Peyer's patch (tissue), 4 donors: ENCODE results near the gene TRIM6. TPM values are rescaled to one million over a fixed set of nuclear protein-coding genes. Genes with fewer than 3 reads are reported as not detected.

ENCODE experiments used
- DNase-seq, 3 donors: peaks; one replicate each; pipeline ENCODE4 v3.0.0-alpha.2; 2017 to 2019
- H3K27ac ChIP-seq, 4 donors: fragments of 200-600 bp; sonication (generic); one replicate each; pipeline ENCODE4 v1.5.1; 2016 to 2019
- H3K27me3 ChIP-seq, 2 donors: fragments of 200-600 bp; sonication (generic); one replicate each; pipeline ENCODE4 v1.5.1; 2019
- H3K36me3 ChIP-seq, 3 donors: fragments of 200-600 bp; sonication (generic); one replicate each; pipeline ENCODE4 v1.5.1; 2016 to 2019
- H3K4me1 ChIP-seq, 4 donors: fragments of 200-600 bp; sonication (generic); one replicate each; pipeline ENCODE4 v1.5.1; 2016 to 2019
- H3K4me3 ChIP-seq, 4 donors: fragments of 200-600 bp; sonication (generic); 1 replicate in 3 of 4; 2 replicates in 1 of 4; pipeline ENCODE4 v1.5.1; 2016 to 2019; ENCODE audit warnings: mild to moderate bottlenecking in 1 of 4
- H3K9me3 ChIP-seq, 4 donors: fragments of 200-600 bp; sonication (generic); one replicate each; pipeline ENCODE4 v1.5.1; 2016 to 2019; ENCODE audit warnings: mild to moderate bottlenecking in 1 of 4
- CTCF ChIP-seq, 6 experiments: fragments of 450-650 bp in 4 of 6; fragments of 200-600 bp in 2 of 6; sonication (generic) in 1 of 6; IDR thresholded peaks; one replicate each; pipeline ENCODE4 v1.5.1; 2017 to 2019; ENCODE audit warnings: antibody characterized with exemption in 6 of 6, mild to moderate bottlenecking in 3 of 6, moderate library complexity in 1 of 6
- POLR2A ChIP-seq, 2 donors: fragments of 450-650 bp; IDR thresholded peaks; one replicate each; pipeline ENCODE4 v1.5.1; 2017; ENCODE audit warnings: antibody characterized with exemption in 2 of 2, mild to moderate bottlenecking in 2 of 2, moderate library complexity in 2 of 2
- total RNA-seq, 4 donors: library from RNA; depleted of rRNA; stranded (reverse); fragments of >200 nt; gene quantifications; one replicate each; pipeline ENCODE4 v1.1.0, GENCODE V29; 2016

TRIM6 gene
- total RNA-seq, 4 donors from 2014 or later, result 0.53 to 3.3 (median 1.3) TPM

- no peaks in the 10 kb centered on the region for H3K4me1 ChIP-seq
- H3K4me3 ChIP-seq, result no peak overlapping the region
- H3K27ac ChIP-seq, result no peak overlapping the region
- H3K27me3 ChIP-seq, result no peaks in the 10 kb centered on the region
- no peaks in the 10 kb centered on the region for H3K9me3 ChIP-seq
- TF ChIP-seq POLR2A (IDR thresholded peaks at IDR 0.05) (no peak), CTCF (IDR thresholded peaks at IDR 0.05) (no peak)
- no peak for DNase-seq
- no peaks in the 10 kb centered on the region for H3K36me3 ChIP-seq
These were observed 39.7 kb upstream of the TRIM6 start for GRCh38 chr11:5556596-5557188.

- Histone ChIP-seq H3K27me3 (no peaks in the 10 kb centered on the region), H3K4me3 (no peak overlapping the region), H3K27ac (no peak overlapping the region), H3K36me3 (no peaks in the 10 kb centered on the region), H3K9me3 (no peaks in the 10 kb centered on the region), H3K4me1 (no peaks in the 10 kb centered on the region)
- no peak for TF ChIP-seq POLR2A (IDR thresholded peaks at IDR 0.05)
- TF ChIP-seq CTCF (IDR thresholded peaks at IDR 0.05), result no peak
- DNase-seq, result no peak
These were observed 38.7 kb upstream of the TRIM6 start for GRCh38 chr11:5557751-5558150.

GRCh38 chr11:5564259-5565019 is 32.0 kb upstream of the TRIM6 start:
- H3K9me3 ChIP-seq, result no peaks in the 10 kb centered on the region
- no peak for DNase-seq
- no peaks in the 10 kb centered on the region for H3K36me3 ChIP-seq
- TF ChIP-seq CTCF (IDR thresholded peaks at IDR 0.05) (no peak), POLR2A (IDR thresholded peaks at IDR 0.05) (no peak)
- H3K4me3 ChIP-seq, result no peak overlapping the region
- no peaks in the 10 kb centered on the region for H3K27me3 ChIP-seq
- H3K27ac ChIP-seq, result no peak overlapping the region
- H3K4me1 ChIP-seq, result no peaks in the 10 kb centered on the region

GRCh38 chr11:5574654-5575053 is 21.8 kb upstream of the TRIM6 start:
- no peak for TF ChIP-seq POLR2A (IDR thresholded peaks at IDR 0.05)
- TF ChIP-seq CTCF (IDR thresholded peaks at IDR 0.05), result no peak
- Histone ChIP-seq H3K36me3 (no peaks in the 10 kb centered on the region), H3K4me1 (no peaks in the 10 kb centered on the region), H3K4me3 (no peak overlapping the region), H3K27me3 (no peaks in the 10 kb centered on the region), H3K9me3 (no peaks in the 10 kb centered on the region), H3K27ac (no peak overlapping the region)
- DNase-seq, result no peak

- no peaks in the 10 kb centered on the region for H3K27me3 ChIP-seq
- no peaks in the 10 kb centered on the region for H3K36me3 ChIP-seq
- H3K4me1 ChIP-seq, result no peaks in the 10 kb centered on the region
- H3K9me3 ChIP-seq, result no peaks in the 10 kb centered on the region
- TF ChIP-seq CTCF (IDR thresholded peaks at IDR 0.05) (no peak), POLR2A (IDR thresholded peaks at IDR 0.05) (no peak)
- H3K27ac ChIP-seq, result no peak overlapping the region
- no peak for DNase-seq
- H3K4me3 ChIP-seq, result no peak overlapping the region
These were observed 21.3 kb upstream of the TRIM6 start for GRCh38 chr11:5575152-5575551.
